ENCODE results near the gene ANKRD10. TPM values are rescaled to one million over a fixed set of nuclear protein-coding genes. Genes with fewer than 3 reads are reported as not detected.

ANKRD10 gene
- total and polyA plus RNA-seq, 2 donors (not counting 3 experiments of a cell fraction or from before 2014, with no cell fraction given), result 44.5 to 94.1 TPM

GRCh38 chr13:110866491-110867170, 48.2 kb downstream of the ANKRD10 start:
- Histone ChIP-seq H2AFZ (ENCODE audit: low read depth, low read length) (no peak overlapping the region), H3K4me3 (replicated peaks in 1 of 3; ENCODE audit: insufficient read depth in 1 of 3, low read depth in 1 of 3, low read length in 3 of 3) (no peak overlapping the region), H3K9me1 (replicated peaks; ENCODE audit: control insufficient read depth, extremely low read depth, insufficient read depth, low read length) (no peaks in the 10 kb centered on the region), H3K27ac (ENCODE audit: insufficient read depth, low read depth, low read length) (no peak overlapping the region), H4K20me1 (replicated peaks; ENCODE audit: control insufficient read depth, extremely low read depth, insufficient read depth, low read length) (no peaks in the 10 kb centered on the region), H3K79me2 (ENCODE audit: control insufficient read depth, insufficient read depth, low read length) (no peaks in the 10 kb centered on the region), H3K4me1 (ENCODE audit: control insufficient read depth, extremely low read depth, insufficient read depth, low read length) (peaks cover 14% of the 10 kb centered on the region), H3K36me3 (ENCODE audit: control insufficient read depth in 2 of 2, extremely low read depth in 1 of 2, insufficient read depth in 2 of 2, low read length in 2 of 2) (no peaks in the 10 kb centered on the region), H3K27me3 (ENCODE audit: control insufficient read depth in 2 of 2, insufficient read depth in 2 of 2, low read length in 2 of 2) (peaks cover 0 to 2% of the 10 kb centered on the region in 2 experiments), H3K9ac (replicated peaks; ENCODE audit: extremely low read depth, insufficient read depth, low read length) (no peak overlapping the region), H3K4me2 (ENCODE audit: insufficient read depth, low read length) (no peak overlapping the region), H3K9me3 (replicated peaks; ENCODE audit: control insufficient read depth, insufficient read depth, low read length) (no peaks in the 10 kb centered on the region)
- dilution Hi-C loops (cut with MboI; ENCODE audit: extremely low pct_ligation_motif_present, low sequenced_read_pairs), result no loop called here
- TF ChIP-seq POLR2A (IDR thresholded peaks at IDR 0.05; ENCODE audit: low read depth, low read length), result no peak
- TF ChIP-seq JUN (IDR thresholded peaks at IDR 0.05; ENCODE audit: borderline replicate concordance, insufficient read depth, insufficient read length, low read depth), result no peak
- no peak for TF ChIP-seq EZH2 (IDR thresholded peaks at IDR 0.05; ENCODE audit: borderline replicate concordance, low read depth, low read length, severe bottlenecking)
- TF ChIP-seq FOS (IDR thresholded peaks at IDR 0.05; ENCODE audit: borderline replicate concordance, insufficient read depth, low read length), result no peak
- TF ChIP-seq GATA2 (IDR thresholded peaks at IDR 0.05; ENCODE audit: insufficient read depth, insufficient read length, low read depth, low read length), result no peak
- TF ChIP-seq MYC (IDR thresholded peaks at IDR 0.05; ENCODE audit: low read depth, low read length), result no peak
- no peak for TF ChIP-seq MAX (IDR thresholded peaks at IDR 0.05; ENCODE audit: insufficient read depth, insufficient read length)
- TF ChIP-seq POLR2AphosphoS5 (IDR thresholded peaks at IDR 0.05; ENCODE audit: insufficient read depth, low read depth, low read length), result no peak
- no peak for TF ChIP-seq CTCF (IDR thresholded peaks at IDR 0.05; ENCODE audit: extremely low read depth in 1 of 2, insufficient read depth in 1 of 2, low read depth in 1 of 2, low read length in 2 of 2)
- ChIA-PET POLR2A (no interaction called here), CTCF (no interaction called here)
- BruUV-seq (replicated peaks), result no TSS peak
- FAIRE-seq, result no peak
- no peak for DNase-seq (ENCODE audit: low read depth, low spot score)
- intact Hi-C loops (cut with micrococcal nuclease), result no loop called here

All from endothelial cell of umbilical vein (primary cell).